ENCODE results near the gene ABCD1.
"Not testable (repeated sequence)": the region's sequence is repeated elsewhere in the genome, so short reads cannot be mapped to it uniquely, and the experiment has no call there.

GRCh38 chrX:153742111-153742510, 17.5 kb downstream of the ABCD1 start:
- not testable (repeated sequence) for TF ChIP-seq TAF1 (IDR thresholded peaks at IDR 0.05; ENCODE audit: borderline replicate concordance, low read depth, low read length); POLR2A (IDR thresholded peaks at IDR 0.05; ENCODE audit: low read depth, low read length); POLR2AphosphoS5 (IDR thresholded peaks at IDR 0.05; ENCODE audit: low read depth, low read length)
